Measurements from ENCODE around the gene ABAT.

- TF ChIP-seq CTCF (IDR thresholded peaks at IDR 0.05; ENCODE audit: poor library complexity) (no peak), EZH2 (IDR thresholded peaks at IDR 0.05; ENCODE audit: borderline replicate concordance) (no peak)
Measured at GRCh38 chr16:8812162-8812843, 137.9 kb downstream of the ABAT start.
